GM12891 (cell line): ENCODE results near the gene USP32.

Experiments used
- POLR2A ChIP-seq: IDR thresholded peaks from 2 replicates; pipeline ENCODE4 v1.6.1; 2011; ENCODE audit warnings: low read depth, low read length, control low read depth
- POLR2AphosphoS5 ChIP-seq: IDR thresholded peaks from 2 replicates; pipeline ENCODE4 v1.6.1; 2011; ENCODE audit warnings: low read depth, low read length, control low read depth
- POU2F2 ChIP-seq: IDR thresholded peaks from 2 replicates; pipeline ENCODE4 v1.6.1; 2011; ENCODE audit warnings: low read depth, mild to moderate bottlenecking, control low read depth, low read length, moderate library complexity
- SPI1 ChIP-seq: IDR thresholded peaks from 2 replicates; pipeline ENCODE4 v1.6.1; 2011; ENCODE audit warnings: low read depth, low read length, control low read depth
- TAF1 ChIP-seq: IDR thresholded peaks from 2 replicates; pipeline ENCODE4 v1.6.1; 2011; ENCODE audit warnings: low read depth, low read length, control low read depth

- TF ChIP-seq POLR2A (no peak), TAF1 (no peak), SPI1 (no peak), POLR2AphosphoS5 (no peak), POU2F2 (no peak)
Measured at GRCh38 chr17:60412701-60413100, 20.8 kb upstream of the USP32 start.
